PFSK-1 (cell line): Measurements from ENCODE around the gene TATDN2.

Experiments
- FOXP2 ChIP-seq: optimal IDR thresholded peaks from 2 replicates; pipeline ENCODE3; 2011; ENCODE audit warnings: borderline replicate concordance, control low read depth, inconsistent platforms; ENCODE audit not compliant: insufficient read depth; ENCODE audit errors: extremely low read length, extremely low read depth
- POLR2AphosphoS5 ChIP-seq: IDR thresholded peaks from 2 replicates; pipeline ENCODE4 v1.6.1; 2012; ENCODE audit warnings: low read depth, mild to moderate bottlenecking, control low read depth, low read length, moderate library complexity
- REST ChIP-seq, 2 experiments: IDR thresholded peaks; 2 replicates each; pipeline versions ENCODE4 v1.6.1 to v1.8.0; 2011 to 2012; ENCODE audit warnings: low read depth in 2 of 2, low read length in 2 of 2, control low read depth in 1 of 2, inconsistent platforms in 1 of 2, mild to moderate bottlenecking in 1 of 2, moderate library complexity in 1 of 2; ENCODE audit not compliant: insufficient read depth in 1 of 2
- SIN3A ChIP-seq: IDR thresholded peaks from 2 replicates; pipeline ENCODE4 v1.6.1; 2012; ENCODE audit warnings: mild to moderate bottlenecking, low read length, moderate library complexity, borderline replicate concordance; ENCODE audit not compliant: insufficient read depth
- TAF1 ChIP-seq: IDR thresholded peaks from 2 replicates; pipeline ENCODE4 v1.6.1; 2012; ENCODE audit warnings: low read length, control low read depth, borderline replicate concordance; ENCODE audit not compliant: insufficient read depth

Gene TATDN2

GRCh38 chr3:10206166-10206511, 42.1 kb upstream of the TATDN2 start:
- no peak for TF ChIP-seq SIN3A
- TF ChIP-seq REST (IDR thresholded peaks at IDR 0.05; ENCODE audit: insufficient read depth in 1 of 2, low read depth in 2 of 2, low read length in 2 of 2), result no peak
- TF ChIP-seq POLR2AphosphoS5, result no peak
- no peak for TF ChIP-seq TAF1
- TF ChIP-seq FOXP2, result no peak

- TF ChIP-seq POLR2AphosphoS5 (no peak), REST (IDR thresholded peaks at IDR 0.05; ENCODE audit: insufficient read depth in 1 of 2, low read depth in 2 of 2, low read length in 2 of 2) (no peak), TAF1 (no peak), FOXP2 (no peak), SIN3A (no peak)
Measured at GRCh38 chr3:10213156-10213792, 35.0 kb upstream of the TATDN2 start.

GRCh38 chr3:10215578-10216368, 32.5 kb upstream of the TATDN2 start:
- TF ChIP-seq SIN3A (no peak), TAF1 (no peak), REST (IDR thresholded peaks at IDR 0.05; ENCODE audit: insufficient read depth in 1 of 2, low read depth in 2 of 2, low read length in 2 of 2) (no peak), POLR2AphosphoS5 (no peak), FOXP2 (no peak)

DNA sequence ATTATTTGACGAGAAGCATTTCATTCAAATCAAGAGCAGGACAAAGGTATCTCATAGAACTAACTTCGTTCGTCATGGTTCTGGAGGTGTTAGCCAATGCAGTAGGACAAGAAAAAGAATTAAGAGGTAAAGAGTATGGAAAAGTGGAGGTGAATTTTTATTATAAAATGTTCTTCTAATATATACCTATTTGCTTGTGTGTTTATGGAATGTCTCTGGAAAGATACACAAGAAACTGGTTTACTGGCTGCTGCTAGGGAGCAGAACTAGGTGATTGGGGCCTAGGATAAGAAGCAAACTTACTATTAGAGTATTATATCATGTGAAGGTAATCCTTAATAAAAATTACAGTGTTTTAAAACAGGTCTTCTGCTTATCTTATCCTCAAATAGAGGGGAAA, 30.9 kb upstream of the TATDN2 start:
- TF ChIP-seq POLR2AphosphoS5, result no peak
- no peak for TF ChIP-seq FOXP2
- no peak for TF ChIP-seq REST (IDR thresholded peaks at IDR 0.05; ENCODE audit: insufficient read depth in 1 of 2, low read depth in 2 of 2, low read length in 2 of 2)
- TF ChIP-seq SIN3A, result no peak
- TF ChIP-seq TAF1, result no peak
